ENCODE results near the gene NSMF. TPM values are rescaled to one million over a fixed set of nuclear protein-coding genes. Genes with fewer than 3 reads are reported as not detected.

The NSMF gene
- total and polyA plus RNA-seq, 10 of the 15 experiments (the other 5 are each of a cell fraction or from before 2014, with no cell fraction given) = 0.13 to 44.3 (median 13.4) TPM

- TF ChIP-seq, protein P1, sequence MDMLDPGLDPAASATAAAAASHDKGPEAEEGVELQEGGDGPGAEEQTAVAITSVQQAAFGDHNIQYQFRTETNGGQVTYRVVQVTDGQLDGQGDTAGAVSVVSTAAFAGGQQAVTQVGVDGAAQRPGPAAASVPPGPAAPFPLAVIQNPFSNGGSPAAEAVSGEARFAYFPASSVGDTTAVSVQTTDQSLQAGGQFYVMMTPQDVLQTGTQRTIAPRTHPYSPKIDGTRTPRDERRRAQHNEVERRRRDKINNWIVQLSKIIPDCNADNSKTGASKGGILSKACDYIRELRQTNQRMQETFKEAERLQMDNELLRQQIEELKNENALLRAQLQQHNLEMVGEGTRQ (IDR thresholded peaks at IDR 0.05; ENCODE audit: borderline replicate concordance, low read depth, low read length) = no peak
- TF ChIP-seq ZZZ3 (IDR thresholded peaks at IDR 0.05; ENCODE audit: control insufficient read depth, insufficient read length, low read depth) (no peak), HSF1 (IDR thresholded peaks at IDR 0.05; ENCODE audit: low read depth, low read length) (no peak), SUZ12 (IDR thresholded peaks at IDR 0.05; ENCODE audit: unreplicated experiment) (no peak), POLR2AphosphoS2 (IDR thresholded peaks at IDR 0.05; ENCODE audit: low read depth, low read length) (no peak), ATF3 (IDR thresholded peaks at IDR 0.05; ENCODE audit: borderline replicate concordance, extremely low read depth, low read depth, low read length) (no peak), MXI1 (IDR thresholded peaks at IDR 0.05; ENCODE audit: low read depth, low read length) (peak; percentile 51; the same call in 1 of the 2 replicates), SREBF1 (IDR thresholded peaks at IDR 0.05; ENCODE audit: low read length) (no peak), ETV6 (conservative IDR thresholded peaks at IDR 0.05 in 1 of 2, IDR thresholded peaks at IDR 0.05 in 1 of 2; ENCODE audit: borderline replicate concordance in 1 of 2, low read depth in 1 of 2) (no peak), EP300 (IDR thresholded peaks at IDR 0.05; ENCODE audit: borderline replicate concordance in 1 of 2, control insufficient read depth in 1 of 2, low read depth in 2 of 2, low read length in 2 of 2) (0 out of 4 replicates have a peak, but pooled peaks of 1 of the 2 experiments have one; percentile 17), NR2C2 (IDR thresholded peaks at IDR 0.05; ENCODE audit: borderline replicate concordance, control insufficient read depth, insufficient read length, low read depth) (no peak), CREB1 (IDR thresholded peaks at IDR 0.05; ENCODE audit: low read depth) (peak; percentile 29; the same call in 1 of the 2 replicates), ZNF622 (IDR thresholded peaks at IDR 0.05) (no peak), ZNF217 (IDR thresholded peaks at IDR 0.05) (no peak), RB1 (IDR thresholded peaks at IDR 0.05; ENCODE audit: borderline replicate concordance) (no peak), POU2F2 (IDR thresholded peaks at IDR 0.05; ENCODE audit: borderline replicate concordance, low read depth, low read length) (no peak), RBBP5 (conservative IDR thresholded peaks at IDR 0.05) (no peak), NFIC (IDR thresholded peaks at IDR 0.05; ENCODE audit: low read depth, low read length) (no peak), MYB (IDR thresholded peaks at IDR 0.05; ENCODE audit: borderline replicate concordance, low read depth, low read length) (no peak), NRF1 (conservative IDR thresholded peaks at IDR 0.05; ENCODE audit: low read depth, low read length) (no peak)
- TF ChIP-seq, protein P2, sequence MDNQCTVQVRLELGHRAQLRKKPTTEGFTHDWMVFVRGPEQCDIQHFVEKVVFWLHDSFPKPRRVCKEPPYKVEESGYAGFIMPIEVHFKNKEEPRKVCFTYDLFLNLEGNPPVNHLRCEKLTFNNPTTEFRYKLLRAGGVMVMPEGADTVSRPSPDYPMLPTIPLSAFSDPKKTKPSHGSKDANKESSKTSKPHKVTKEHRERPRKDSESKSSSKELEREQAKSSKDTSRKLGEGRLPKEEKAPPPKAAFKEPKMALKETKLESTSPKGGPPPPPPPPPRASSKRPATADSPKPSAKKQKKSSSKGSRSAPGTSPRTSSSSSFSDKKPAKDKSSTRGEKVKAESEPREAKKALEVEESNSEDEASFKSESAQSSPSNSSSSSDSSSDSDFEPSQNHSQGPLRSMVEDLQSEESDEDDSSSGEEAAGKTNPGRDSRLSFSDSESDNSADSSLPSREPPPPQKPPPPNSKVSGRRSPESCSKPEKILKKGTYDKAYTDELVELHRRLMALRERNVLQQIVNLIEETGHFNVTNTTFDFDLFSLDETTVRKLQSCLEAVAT (IDR thresholded peaks at IDR 0.05) = peak; percentile 52; the same call in 1 of the 2 replicates
- TF ChIP-seq, protein P3, sequence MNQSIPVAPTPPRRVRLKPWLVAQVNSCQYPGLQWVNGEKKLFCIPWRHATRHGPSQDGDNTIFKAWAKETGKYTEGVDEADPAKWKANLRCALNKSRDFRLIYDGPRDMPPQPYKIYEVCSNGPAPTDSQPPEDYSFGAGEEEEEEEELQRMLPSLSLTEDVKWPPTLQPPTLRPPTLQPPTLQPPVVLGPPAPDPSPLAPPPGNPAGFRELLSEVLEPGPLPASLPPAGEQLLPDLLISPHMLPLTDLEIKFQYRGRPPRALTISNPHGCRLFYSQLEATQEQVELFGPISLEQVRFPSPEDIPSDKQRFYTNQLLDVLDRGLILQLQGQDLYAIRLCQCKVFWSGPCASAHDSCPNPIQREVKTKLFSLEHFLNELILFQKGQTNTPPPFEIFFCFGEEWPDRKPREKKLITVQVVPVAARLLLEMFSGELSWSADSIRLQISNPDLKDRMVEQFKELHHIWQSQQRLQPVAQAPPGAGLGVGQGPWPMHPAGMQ (IDR thresholded peaks at IDR 0.05; ENCODE audit: borderline replicate concordance) = no peak
- TF ChIP-seq, protein P4, sequence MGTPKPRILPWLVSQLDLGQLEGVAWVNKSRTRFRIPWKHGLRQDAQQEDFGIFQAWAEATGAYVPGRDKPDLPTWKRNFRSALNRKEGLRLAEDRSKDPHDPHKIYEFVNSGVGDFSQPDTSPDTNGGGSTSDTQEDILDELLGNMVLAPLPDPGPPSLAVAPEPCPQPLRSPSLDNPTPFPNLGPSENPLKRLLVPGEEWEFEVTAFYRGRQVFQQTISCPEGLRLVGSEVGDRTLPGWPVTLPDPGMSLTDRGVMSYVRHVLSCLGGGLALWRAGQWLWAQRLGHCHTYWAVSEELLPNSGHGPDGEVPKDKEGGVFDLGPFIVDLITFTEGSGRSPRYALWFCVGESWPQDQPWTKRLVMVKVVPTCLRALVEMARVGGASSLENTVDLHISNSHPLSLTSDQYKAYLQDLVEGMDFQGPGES (IDR thresholded peaks at IDR 0.05) = no peak
Measured at GRCh38 chr9:137461663-137462395, 2.7 kb upstream of the NSMF start (continued).
